SU-DHL-6 (cell line): ENCODE data around the gene PCSK9.

Experiments
- H2AFZ ChIP-seq: fragments of 200-600 bp; sonication (generic); 2 replicates; pipeline ENCODE4 v1.6.1; 2014; ENCODE audit warnings: low read depth, mild to moderate bottlenecking, moderate library complexity, mixed read lengths, antibody characterized with exemption, low read length; ENCODE audit not compliant: severe bottlenecking
- H3F3A ChIP-seq: fragments of 200-600 bp; shearing (Covaris generic); 2 replicates; pipeline ENCODE4 v1.6.0; 2016; ENCODE audit warnings: antibody characterized with exemption, mild to moderate bottlenecking; ENCODE audit not compliant: insufficient read depth
- H3K27ac ChIP-seq: fragments of 200-600 bp; sonication (generic); 2 replicates; pipeline ENCODE4 v1.5.1; 2016; ENCODE audit warnings: low read depth, mild to moderate bottlenecking, low read length, moderate library complexity, mixed read lengths
- H3K27me3 ChIP-seq: fragments of 200-600 bp; sonication (generic), shearing (Covaris generic); 2 replicates; pipeline ENCODE4 v1.6.0; 2014; ENCODE audit warnings: mild to moderate bottlenecking, low read length
- H3K36me3 ChIP-seq: fragments of 200-600 bp; sonication (generic); 2 replicates; pipeline ENCODE4 v1.6.1; 2014; ENCODE audit warnings: mild to moderate bottlenecking, low read length, mixed read lengths
- H3K4me2 ChIP-seq: fragments of 300-600, 200-600 bp; shearing (Covaris generic), sonication (generic); 2 replicates; pipeline ENCODE4 v1.6.0; 2014; ENCODE audit warnings: low read length, low read depth, mild to moderate bottlenecking; ENCODE audit not compliant: poor library complexity, severe bottlenecking
- H3K4me3 ChIP-seq: fragments of 200-600 bp; sonication (generic); 2 replicates; pipeline ENCODE4 v1.5.1; 2014; ENCODE audit warnings: antibody characterized with exemption, low read length, mild to moderate bottlenecking, mixed read lengths; ENCODE audit not compliant: insufficient read depth, poor library complexity, severe bottlenecking
- H3K79me2 ChIP-seq: fragments of 200-600 bp; sonication (generic); 2 replicates; pipeline ENCODE4 v1.6.1; 2014; ENCODE audit warnings: mild to moderate bottlenecking, low read length, moderate library complexity; ENCODE audit not compliant: insufficient read depth
- H3K9ac ChIP-seq: fragments of 200-600 bp; sonication (generic); 2 replicates; pipeline ENCODE4 v1.7.0; 2014; ENCODE audit warnings: mild to moderate bottlenecking, low read length
- H3K9me2 ChIP-seq: fragments of 200-600 bp; sonication (generic); replicated peaks from 2 replicates; pipeline ENCODE4 v1.6.1; 2014; ENCODE audit warnings: low read length; ENCODE audit not compliant: insufficient read depth
- H3K9me3 ChIP-seq: fragments of 200-600 bp; sonication (generic); 2 replicates; pipeline ENCODE4 v1.6.1; 2014; ENCODE audit warnings: low read length, mixed read lengths; ENCODE audit not compliant: insufficient read depth
- H4K20me1 ChIP-seq: fragments of 200-600 bp; sonication (generic); 2 replicates; pipeline ENCODE4 v1.6.1; 2014; ENCODE audit warnings: low read depth, mild to moderate bottlenecking, antibody characterized with exemption, low read length, moderate library complexity, mixed read lengths
- CTCF ChIP-seq: fragments of 200-600 bp; sonication (generic); IDR thresholded peaks from one replicate; pipeline ENCODE4 v1.5.1; 2017; ENCODE audit warnings: antibody characterized with exemption, mild to moderate bottlenecking, low read length, moderate library complexity; ENCODE audit not compliant: insufficient read depth, poor library complexity, severe bottlenecking
- EZH2phosphoT487 ChIP-seq: fragments of 200-600 bp; sonication (generic), shearing (Covaris generic); conservative IDR thresholded peaks from 2 replicates; pipeline ENCODE4 v1.6.1; 2018; ENCODE audit warnings: mild to moderate bottlenecking, antibody characterized with exemption, low read length, moderate library complexity, mixed read lengths

The PCSK9 gene

GRCh38 chr1:54991939-54992338 is 47.4 kb upstream of the PCSK9 start:
- no peak overlapping the region for H2AFZ ChIP-seq
- H3K36me3 ChIP-seq, result no peaks in the 10 kb centered on the region
- H3K27ac ChIP-seq, result no peak overlapping the region
- H3K9ac ChIP-seq, result no peak overlapping the region
- no peak overlapping the region for H3K4me2 ChIP-seq
- no peaks in the 10 kb centered on the region for H3K9me2 ChIP-seq
- no peaks in the 10 kb centered on the region for H3K27me3 ChIP-seq
- no peak overlapping the region for H3K4me3 ChIP-seq
- TF ChIP-seq EZH2phosphoT487, result no peak
- TF ChIP-seq CTCF, result no peak
- no peaks in the 10 kb centered on the region for H4K20me1 ChIP-seq
- H3K9me3 ChIP-seq, result no peaks in the 10 kb centered on the region
- H3K79me2 ChIP-seq, result no peaks in the 10 kb centered on the region
- H3F3A ChIP-seq, result no peaks in the 10 kb centered on the region

- Histone ChIP-seq H3K4me2 (no peak overlapping the region), H3K27me3 (no peaks in the 10 kb centered on the region), H3K4me3 (no peak overlapping the region), H4K20me1 (no peaks in the 10 kb centered on the region), H3K79me2 (no peaks in the 10 kb centered on the region), H3F3A (no peaks in the 10 kb centered on the region), H3K9me3 (no peaks in the 10 kb centered on the region), H2AFZ (no peak overlapping the region), H3K36me3 (no peaks in the 10 kb centered on the region), H3K9ac (no peak overlapping the region), H3K27ac (no peak overlapping the region), H3K9me2 (no peaks in the 10 kb centered on the region)
- TF ChIP-seq EZH2phosphoT487, result no peak
- no peak for TF ChIP-seq CTCF
Measured at GRCh38 chr1:54993140-54993539, 46.2 kb upstream of the PCSK9 start.

- no peak overlapping the region for H3K4me2 ChIP-seq
- no peak overlapping the region for H3K27ac ChIP-seq
- H2AFZ ChIP-seq, result no peak overlapping the region
- H3K4me3 ChIP-seq, result no peak overlapping the region
- no peaks in the 10 kb centered on the region for H3K36me3 ChIP-seq
- no peaks in the 10 kb centered on the region for H3K9me3 ChIP-seq
- H3K79me2 ChIP-seq, result no peaks in the 10 kb centered on the region
- no peak overlapping the region for H3K9ac ChIP-seq
- TF ChIP-seq CTCF, result no peak
- TF ChIP-seq EZH2phosphoT487, result no peak
- no peaks in the 10 kb centered on the region for H3F3A ChIP-seq
- no peaks in the 10 kb centered on the region for H4K20me1 ChIP-seq
- H3K27me3 ChIP-seq, result no peaks in the 10 kb centered on the region
- H3K9me2 ChIP-seq, result no peaks in the 10 kb centered on the region
Measured at GRCh38 chr1:54994355-54994990, 44.9 kb upstream of the PCSK9 start.
